Neutrophil (primary cell): ENCODE measurements around the gene DNMT3A.
A peak's percentile ranks its signal among the peaks of the same experiment; 100 is the strongest.

Experiments
- H3K27ac ChIP-seq: fragments of 200-600 bp; sonication (generic); 2 replicates; pipeline ENCODE4 v1.5.1; 2016; ENCODE audit warnings: mild to moderate bottlenecking, moderate library complexity
- H3K27me3 ChIP-seq: fragments of 200-600 bp; sonication (generic); 2 replicates; pipeline ENCODE4 v1.6.0; 2016; ENCODE audit warnings: mild to moderate bottlenecking
- H3K36me3 ChIP-seq: fragments of 200-600 bp; sonication (generic); 2 replicates; pipeline ENCODE4 v1.5.1; 2017
- H3K4me1 ChIP-seq, 2 experiments: fragments of 200-600 bp in 1 of 2; sonication (generic) in 1 of 2; 1 replicate in 1 of 2; 2 replicates in 1 of 2; pipeline versions ENCODE4 v1.5.1 to v1.6.1; 2013 to 2016; ENCODE audit warnings: low read depth in 1 of 2, low read length in 1 of 2, mild to moderate bottlenecking in 1 of 2, moderate library complexity in 1 of 2; ENCODE audit not compliant: control insufficient read depth in 1 of 2, insufficient read depth in 1 of 2
- H3K4me3 ChIP-seq, 2 experiments: fragments of 200-600 bp in 1 of 2; sonication (generic) in 1 of 2; 1 replicate in 1 of 2; 2 replicates in 1 of 2; pipeline ENCODE4 v1.5.1; 2013 to 2016; ENCODE audit warnings: low read depth in 1 of 2, low read length in 1 of 2, mild to moderate bottlenecking in 1 of 2, moderate library complexity in 1 of 2
- H3K9me3 ChIP-seq: fragments of 200-600 bp; sonication (generic); 2 replicates; pipeline ENCODE4 v1.5.1; 2016
- CTCF ChIP-seq: fragments of 200-600 bp; sonication (generic); IDR thresholded peaks from 2 replicates; pipeline ENCODE4 v1.5.1; 2016; ENCODE audit warnings: antibody characterized with exemption

DNMT3A gene

GRCh38 chr2:25220313-25220712, 121.4 kb downstream of the DNMT3A start:
- no peak overlapping the region for H3K4me3 ChIP-seq
- peaks cover 9% of the 10 kb centered on the region for H3K27me3 ChIP-seq
- H3K36me3 ChIP-seq: no peaks in the 10 kb centered on the region
- H3K4me1 ChIP-seq: peaks cover 9 to 14% of the 10 kb centered on the region in 2 experiments
- no peak overlapping the region for H3K27ac ChIP-seq
- no peak for TF ChIP-seq CTCF
- H3K9me3 ChIP-seq: no peaks in the 10 kb centered on the region

- H3K27me3 ChIP-seq: peaks cover 10% of the 10 kb centered on the region
- TF ChIP-seq CTCF: no peak
- no peaks in the 10 kb centered on the region for H3K9me3 ChIP-seq
- no peak overlapping the region for H3K27ac ChIP-seq
- H3K4me1 ChIP-seq: peaks cover 9 to 14% of the 10 kb centered on the region in 2 experiments
- no peaks in the 10 kb centered on the region for H3K36me3 ChIP-seq
- H3K4me3 ChIP-seq: no peak overlapping the region
These were observed 122.1 kb downstream of the DNMT3A start for GRCh38 chr2:25219621-25220020.

GRCh38 chr2:25218100-25218499, 123.6 kb downstream of the DNMT3A start:
- Histone ChIP-seq H3K36me3 (no peaks in the 10 kb centered on the region), H3K4me3 (no peak overlapping the region), H3K4me1 (peaks cover 9 to 14% of the 10 kb centered on the region in 2 experiments), H3K27ac (no peak overlapping the region), H3K27me3 (peaks cover 10% of the 10 kb centered on the region), H3K9me3 (no peaks in the 10 kb centered on the region)
- TF ChIP-seq CTCF: no peak

GRCh38 chr2:25215948-25216679, 125.6 kb downstream of the DNMT3A start:
- peak overlapping the region; percentile 51 to 52 for H3K4me3 ChIP-seq
- peaks cover 9 to 14% of the 10 kb centered on the region in 2 experiments for H3K4me1 ChIP-seq
- peaks cover 10% of the 10 kb centered on the region for H3K27me3 ChIP-seq
- H3K27ac ChIP-seq: no peak overlapping the region
- no peaks in the 10 kb centered on the region for H3K9me3 ChIP-seq
- no peaks in the 10 kb centered on the region for H3K36me3 ChIP-seq
- no peak for TF ChIP-seq CTCF

- Histone ChIP-seq H3K4me3 (no peak overlapping the region), H3K27ac (no peak overlapping the region)
These were observed 126.5 kb downstream of the DNMT3A start for GRCh38 chr2:25215232-25215631.

More at GRCh38 chr2:25215232-25215631, 126.5 kb downstream of the DNMT3A start:
- peaks cover 10 to 14% of the 10 kb centered on the region in 2 experiments for H3K4me1 ChIP-seq
- no peaks in the 10 kb centered on the region for H3K9me3 ChIP-seq
- H3K36me3 ChIP-seq: no peaks in the 10 kb centered on the region
- peaks cover 10% of the 10 kb centered on the region for H3K27me3 ChIP-seq
- TF ChIP-seq CTCF: no peak
